HEK293 (cell line): ENCODE data around the gene MMP25.

Experiments
- CTCF ChIA-PET: fragments of 350-600 bp; formaldehyde crosslinking; extraction: SDS; loops from one replicate; lab custom pipeline; 2021; ENCODE audit warnings: antibody characterized with exemption; lab: Yijun Ruan, JAX
- POLR2A ChIA-PET: fragments of 300-600 bp; formaldehyde crosslinking; extraction: SDS; loops from one replicate; lab custom pipeline; 2020; ENCODE audit warnings: antibody characterized with exemption, inconsistent platforms; lab: Yijun Ruan, JAX
- H3K27ac ChIP-seq: fragments of 200-500 bp; sonication (Bioruptor generic); 2 replicates; pipeline ENCODE4 v1.5.1; 2014; ENCODE audit warnings: low read depth, low read length, control low read depth, inconsistent platforms; ENCODE audit errors: extremely low read depth
- H3K36me3 ChIP-seq, 2 experiments: fragments of 200-500 bp in 1 of 2; sonication (Bioruptor generic) in 1 of 2; 1 replicate in 1 of 2; 2 replicates in 1 of 2; pipeline ENCODE4 v1.5.1; 2014 to 2017; ENCODE audit warnings: inconsistent platforms in 2 of 2, low read length in 2 of 2; ENCODE audit not compliant: control insufficient read depth in 2 of 2, insufficient read depth in 1 of 2
- H3K4me1 ChIP-seq: fragments of 200-500 bp; sonication (Bioruptor generic); 2 replicates; pipeline ENCODE4 v1.5.1; 2014; ENCODE audit warnings: mild to moderate bottlenecking, low read length, inconsistent platforms; ENCODE audit not compliant: control insufficient read depth, insufficient read depth
- H3K4me3 ChIP-seq: 2 replicates; pipeline ENCODE4 v1.5.1; 2011; ENCODE audit warnings: low read depth, mild to moderate bottlenecking, control low read depth, low read length, moderate library complexity
- H3K9me3 ChIP-seq: fragments of 200-500 bp; sonication (Bioruptor generic); 2 replicates; pipeline ENCODE4 v1.5.1; 2014; ENCODE audit warnings: low read depth, low read length, inconsistent platforms; ENCODE audit not compliant: control insufficient read depth, insufficient read depth
- EGR2 ChIP-seq: fragments of 450-650 bp; formaldehyde crosslinking; IDR thresholded peaks from 2 replicates; pipeline ENCODE4 v1.5.1; 2016; ENCODE audit warnings: low read depth, missing biosample characterization, missing genetic modification characterization
- KLF7 ChIP-seq: fragments of 450-650 bp; formaldehyde crosslinking; IDR thresholded peaks from 2 replicates; pipeline ENCODE4 v1.5.1; 2016; ENCODE audit warnings: missing biosample characterization, missing genetic modification characterization, borderline replicate concordance
- MYNN ChIP-seq: fragments of 450-650 bp; formaldehyde crosslinking; IDR thresholded peaks from 2 replicates; pipeline ENCODE4 v1.5.1; 2016; ENCODE audit warnings: missing biosample characterization, missing genetic modification characterization, borderline replicate concordance
- PATZ1 ChIP-seq: fragments of 450-650 bp; formaldehyde crosslinking; IDR thresholded peaks from 2 replicates; pipeline ENCODE4 v1.5.1; 2016; ENCODE audit warnings: missing biosample characterization, missing genetic modification characterization
- TRIM28 ChIP-seq: IDR thresholded peaks from 2 replicates; pipeline ENCODE4 v1.6.1; 2011; ENCODE audit warnings: low read length, control low read depth, borderline replicate concordance
- TSHZ1 ChIP-seq: fragments of 450-650 bp; formaldehyde crosslinking; IDR thresholded peaks from 2 replicates; pipeline ENCODE4 v1.5.1; 2016; ENCODE audit warnings: missing biosample characterization, missing genetic modification characterization, borderline replicate concordance
- WT1 ChIP-seq: fragments of 450-650 bp; formaldehyde crosslinking; IDR thresholded peaks from 2 replicates; pipeline ENCODE4 v1.5.1; 2016; ENCODE audit warnings: missing biosample characterization, missing genetic modification characterization
- ZNF148 ChIP-seq: fragments of 450-650 bp; formaldehyde crosslinking; IDR thresholded peaks from 2 replicates; pipeline ENCODE4 v1.5.0; 2017; ENCODE audit warnings: missing biosample characterization, missing genetic modification characterization, borderline replicate concordance
- ZNF169 ChIP-seq: fragments of 450-650 bp; formaldehyde crosslinking; IDR thresholded peaks from 2 replicates; pipeline ENCODE4 v1.5.1; 2016; ENCODE audit warnings: missing biosample characterization, missing genetic modification characterization
- ZNF174 ChIP-seq: fragments of 450-650 bp; formaldehyde crosslinking; IDR thresholded peaks from 2 replicates; pipeline ENCODE4 v1.5.0; 2017; ENCODE audit warnings: missing biosample characterization, mild to moderate bottlenecking, missing genetic modification characterization
- ZNF37A ChIP-seq: fragments of 450-650 bp; IDR thresholded peaks from 2 replicates; pipeline ENCODE4 v1.5.1; 2018; ENCODE audit warnings: missing biosample characterization, missing genetic modification characterization
- ZNF423 ChIP-seq: fragments of 450-650 bp; formaldehyde crosslinking; IDR thresholded peaks from 2 replicates; pipeline ENCODE4 v1.5.1; 2016; ENCODE audit warnings: missing biosample characterization, missing genetic modification characterization
- ZNF426 ChIP-seq: fragments of 450-650 bp; formaldehyde crosslinking; IDR thresholded peaks from 2 replicates; pipeline ENCODE4 v1.5.1; 2017; ENCODE audit warnings: missing biosample characterization, missing genetic modification characterization, mild to moderate bottlenecking, inconsistent platforms, moderate library complexity
- ZNF514 ChIP-seq: fragments of 450-650 bp; formaldehyde crosslinking; IDR thresholded peaks from 2 replicates; pipeline ENCODE4 v1.5.1; 2016; ENCODE audit warnings: missing biosample characterization, missing genetic modification characterization
- ZNF521 ChIP-seq: fragments of 450-650 bp; formaldehyde crosslinking; IDR thresholded peaks from 2 replicates; pipeline ENCODE4 v1.5.1; 2017; ENCODE audit warnings: missing biosample characterization, mild to moderate bottlenecking, missing genetic modification characterization
- ZNF529 ChIP-seq: fragments of 450-650 bp; formaldehyde crosslinking; IDR thresholded peaks from 2 replicates; pipeline ENCODE4 v1.5.1; 2017; ENCODE audit warnings: missing genetic modification characterization, missing biosample characterization; ENCODE audit not compliant: insufficient replicate concordance
- ZNF596 ChIP-seq: fragments of 450-650 bp; IDR thresholded peaks from 2 replicates; pipeline ENCODE4 v1.5.0; 2018; ENCODE audit warnings: missing biosample characterization, mild to moderate bottlenecking, missing genetic modification characterization, moderate library complexity
- ZNF639 ChIP-seq: fragments of 450-650 bp; formaldehyde crosslinking; IDR thresholded peaks from 2 replicates; pipeline ENCODE4 v1.5.1; 2016; ENCODE audit warnings: missing biosample characterization, missing genetic modification characterization
- ZNF692 ChIP-seq: fragments of 450-650 bp; formaldehyde crosslinking; IDR thresholded peaks from 2 replicates; pipeline ENCODE4 v1.5.1; 2016; ENCODE audit warnings: missing biosample characterization, missing genetic modification characterization
- TF ChIP-seq, protein P1 (sequence below): fragments of 450-650 bp; formaldehyde crosslinking; IDR thresholded peaks from 2 replicates; pipeline ENCODE4 v1.5.1; 2017; ENCODE audit warnings: missing biosample characterization, missing genetic modification characterization

MMP25 gene

GRCh38 chr16:3021449-3022207 is 24.7 kb upstream of the MMP25 start:
- Histone ChIP-seq H3K9me3 (no peaks in the 10 kb centered on the region), H3K36me3 (peaks cover 0 to 14% of the 10 kb centered on the region in 2 experiments; a peak in 1 of 3 replicates), H3K4me3 (peak overlapping the region; percentile 75), H3K4me1 (peaks cover 21% of the 10 kb centered on the region), H3K27ac (peak overlapping the region; percentile 54)
- ChIA-PET POLR2A (interaction anchor here (0.6 to 11.9 kb wide), 17 partner anchors 9 to 321 kb away, joined by 3 to 247 read pairs (median 6); partner anchors contain the start of genes CLDN9, FLYWCH2, KREMEN2 and PAQR4), CTCF (interaction anchor here (0.6 to 4.1 kb wide), 9 partner anchors 10 to 69 kb away, joined by 3 to 41 read pairs (median 3); no protein-coding TSS in a partner anchor)
- TF ChIP-seq TSHZ1, result no peak
- no peak for TF ChIP-seq ZNF37A
- TF ChIP-seq ZNF529 (tag by site-specific recombination), result no peak
- no peak for TF ChIP-seq TRIM28
- TF ChIP-seq ZNF148, result no peak
- no peak for TF ChIP-seq ZNF174
- peak; percentile 35; the same call in 1 of the 2 replicates for TF ChIP-seq ZNF169 (tag by site-specific recombination)
- TF ChIP-seq ZNF692 (tag by site-specific recombination), result no peak; the same call in 1 of the 2 replicates
- TF ChIP-seq KLF7 (tag by site-specific recombination), result no peak; the same call in 1 of the 2 replicates
- no peak for TF ChIP-seq ZNF596 (tag by site-specific recombination)
- no peak for TF ChIP-seq ZNF639 (tag by site-specific recombination)
- no peak for TF ChIP-seq WT1
- TF ChIP-seq, protein P1, sequence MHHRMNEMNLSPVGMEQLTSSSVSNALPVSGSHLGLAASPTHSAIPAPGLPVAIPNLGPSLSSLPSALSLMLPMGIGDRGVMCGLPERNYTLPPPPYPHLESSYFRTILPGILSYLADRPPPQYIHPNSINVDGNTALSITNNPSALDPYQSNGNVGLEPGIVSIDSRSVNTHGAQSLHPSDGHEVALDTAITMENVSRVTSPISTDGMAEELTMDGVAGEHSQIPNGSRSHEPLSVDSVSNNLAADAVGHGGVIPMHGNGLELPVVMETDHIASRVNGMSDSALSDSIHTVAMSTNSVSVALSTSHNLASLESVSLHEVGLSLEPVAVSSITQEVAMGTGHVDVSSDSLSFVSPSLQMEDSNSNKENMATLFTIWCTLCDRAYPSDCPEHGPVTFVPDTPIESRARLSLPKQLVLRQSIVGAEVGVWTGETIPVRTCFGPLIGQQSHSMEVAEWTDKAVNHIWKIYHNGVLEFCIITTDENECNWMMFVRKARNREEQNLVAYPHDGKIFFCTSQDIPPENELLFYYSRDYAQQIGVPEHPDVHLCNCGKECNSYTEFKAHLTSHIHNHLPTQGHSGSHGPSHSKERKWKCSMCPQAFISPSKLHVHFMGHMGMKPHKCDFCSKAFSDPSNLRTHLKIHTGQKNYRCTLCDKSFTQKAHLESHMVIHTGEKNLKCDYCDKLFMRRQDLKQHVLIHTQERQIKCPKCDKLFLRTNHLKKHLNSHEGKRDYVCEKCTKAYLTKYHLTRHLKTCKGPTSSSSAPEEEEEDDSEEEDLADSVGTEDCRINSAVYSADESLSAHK (tag by site-specific recombination), result no peak
- no peak for TF ChIP-seq ZNF426 (tag by site-specific recombination)
- no peak for TF ChIP-seq ZNF521
- TF ChIP-seq ZNF423, result no peak
- TF ChIP-seq EGR2, result peak; percentile 68
- TF ChIP-seq ZNF514 (tag by site-specific recombination), result no peak
- TF ChIP-seq PATZ1, result peak; percentile 73
- no peak for TF ChIP-seq MYNN (tag by site-specific recombination)
